Lower lobe of right lung (tissue), 2 donors: ENCODE results near the gene MANBA. TPM values are rescaled to one million over a fixed set of nuclear protein-coding genes. Genes with fewer than 3 reads are reported as not detected.

Source experiments
- ATAC-seq, 2 donors: fragments of 200-7000 bp; cut with Tn5 transposase; one replicate each; pipeline ENCODE4 v1.9.1; 2020 to 2022; ENCODE audit warnings: mild to moderate bottlenecking in 2 of 2, moderate library complexity in 2 of 2
- DNase-seq: peaks from one replicate; pipeline ENCODE4 v3.0.0-alpha.2; 2020
- H3K27ac ChIP-seq: fragments of 200-600 bp; one replicate; pipeline ENCODE4 v1.8.0; 2022
- H3K27me3 ChIP-seq: fragments of 200-600 bp; one replicate; pipeline ENCODE4 v1.8.0; 2022; ENCODE audit warnings: low read depth
- H3K36me3 ChIP-seq: fragments of 200-600 bp; one replicate; pipeline ENCODE4 v1.8.0; 2022; ENCODE audit warnings: mild to moderate bottlenecking
- H3K4me1 ChIP-seq: fragments of 200-600 bp; one replicate; pipeline ENCODE4 v1.8.0; 2022
- H3K4me3 ChIP-seq: fragments of 200-600 bp; one replicate; pipeline ENCODE4 v1.8.0; 2022; ENCODE audit warnings: mild to moderate bottlenecking
- H3K9me3 ChIP-seq: fragments of 200-600 bp; one replicate; pipeline ENCODE4 v1.8.0; 2022
- CTCF ChIP-seq: fragments of 200-600 bp; IDR thresholded peaks from one replicate; pipeline ENCODE4 v1.8.0; 2022; ENCODE audit warnings: antibody characterized with exemption, mild to moderate bottlenecking
- intact Hi-C: fragments of 100-400 bp; cut with DNase I; formaldehyde crosslinking; loops from one replicate; pipeline ENCODE4 v1.11.0; 2022
- total RNA-seq: library from RNA; stranded (reverse); fragmentation: NEBNext Ultra II Directional; extraction: Animal tissue kit (Norgen Biotek cat#: 25700); gene quantifications from one replicate; pipeline ENCODE4 v1.2.1, GENCODE V29; 2021
- donor health status: DM: no; HTN: yes; CAD: no; lungs with severe emphysema.

MANBA gene
- total RNA-seq, 1 donor from 2014 or later: 68.2 TPM

GRCh38 chr4:102687373-102687981 is 73.3 kb downstream of the MANBA start:
- H3K27ac ChIP-seq: no peak overlapping the region
- DNase-seq (no peak), ATAC-seq (peak; percentile 41 to 49)
- no peaks in the 10 kb centered on the region for H3K9me3 ChIP-seq
- peaks cover 24% of the 10 kb centered on the region for H3K36me3 ChIP-seq
- H3K27me3 ChIP-seq: no peaks in the 10 kb centered on the region
- TF ChIP-seq CTCF: no peak
- no peaks in the 10 kb centered on the region for H3K4me1 ChIP-seq
- H3K4me3 ChIP-seq: no peak overlapping the region
- intact Hi-C loops: no loop called here

GRCh38 chr4:102685768-102686167 is 75.0 kb downstream of the MANBA start:
- H3K36me3 ChIP-seq: peaks cover 39% of the 10 kb centered on the region
- intact Hi-C loops: no loop called here
- H3K4me3 ChIP-seq: no peak overlapping the region
- ATAC-seq (no peak), DNase-seq (no peak)
- H3K27me3 ChIP-seq: no peaks in the 10 kb centered on the region
- H3K27ac ChIP-seq: no peak overlapping the region
- no peaks in the 10 kb centered on the region for H3K9me3 ChIP-seq
- no peaks in the 10 kb centered on the region for H3K4me1 ChIP-seq
- no peak for TF ChIP-seq CTCF

GRCh38 chr4:102684610-102685052 is 76.1 kb downstream of the MANBA start:
- H3K27ac ChIP-seq: no peak overlapping the region
- no peaks in the 10 kb centered on the region for H3K9me3 ChIP-seq
- no peak for ATAC-seq
- intact Hi-C loops: no loop called here
- no peak overlapping the region for H3K4me3 ChIP-seq
- peaks cover 38% of the 10 kb centered on the region for H3K36me3 ChIP-seq
- no peaks in the 10 kb centered on the region for H3K4me1 ChIP-seq
- no peaks in the 10 kb centered on the region for H3K27me3 ChIP-seq
- no peak for DNase-seq
- TF ChIP-seq CTCF: no peak

GRCh38 chr4:102683881-102684609 is 76.7 kb downstream of the MANBA start:
- no peak for DNase-seq
- ATAC-seq: no peak
- no peak overlapping the region for H3K27ac ChIP-seq
- no peaks in the 10 kb centered on the region for H3K4me1 ChIP-seq
- H3K4me3 ChIP-seq: no peak overlapping the region
- no peaks in the 10 kb centered on the region for H3K27me3 ChIP-seq
- H3K9me3 ChIP-seq: no peaks in the 10 kb centered on the region
- H3K36me3 ChIP-seq: peaks cover 35% of the 10 kb centered on the region
- no peak for TF ChIP-seq CTCF
- intact Hi-C loops: no loop called here

GRCh38 chr4:102678695-102679335 is 82.0 kb downstream of the MANBA start:
- Histone ChIP-seq H3K9me3 (no peaks in the 10 kb centered on the region), H3K36me3 (peaks cover 31% of the 10 kb centered on the region), H3K4me1 (no peaks in the 10 kb centered on the region), H3K27ac (no peak overlapping the region), H3K27me3 (no peaks in the 10 kb centered on the region), H3K4me3 (no peak overlapping the region)
- TF ChIP-seq CTCF: no peak
- intact Hi-C loops: no loop called here
- DNase-seq (no peak), ATAC-seq (no peak)
